ENCODE data around the gene MED12L. TPM values are rescaled to one million over a fixed set of nuclear protein-coding genes. Genes with fewer than 3 reads are reported as not detected.

MED12L gene
- total and polyA plus RNA-seq, 9 of the 15 experiments (the other 6 are each of a cell fraction or from before 2014, with no cell fraction given), result not detected

- no peak for TF ChIP-seq E2F1 (CRISPR knock-in tag; IDR thresholded peaks at IDR 0.05)
- TF ChIP-seq IRF2 (CRISPR knock-in tag; IDR thresholded peaks at IDR 0.05), result no peak
- no peak for TF ChIP-seq PTRF (tag; IDR thresholded peaks at IDR 0.05)
- TF ChIP-seq FOXK1 (CRISPR knock-in tag; IDR thresholded peaks at IDR 0.05; ENCODE audit: borderline replicate concordance), result no peak
- TF ChIP-seq DNMT1 (IDR thresholded peaks at IDR 0.05), result no peak
Observed at GRCh38 chr3:151201051-151201730, 115.7 kb downstream of the MED12L start (continued).

GRCh38 chr3:151203051-151203420 lies 117.6 kb downstream of the MED12L start, which contains the start of gene GPR171:
GPR171 (minus strand) TSS chr3:151203216; CDS start chr3:151199386, 3,830 bp downstream.
- H3K9me3 ChIP-seq (replicated peaks; ENCODE audit: control insufficient read depth, insufficient read depth, low read depth, low read length), result no peaks in the 10 kb centered on the region
- H4K20me1 ChIP-seq (replicated peaks; ENCODE audit: control insufficient read depth, insufficient read depth, low read length), result no peaks in the 10 kb centered on the region
- H3K4me1 ChIP-seq (replicated peaks in 1 of 2; ENCODE audit: control insufficient read depth in 2 of 2, insufficient read depth in 2 of 2, low read length in 2 of 2), result no peaks in the 10 kb centered on the region
- no peak within 1 kb of the TSS for H3K4me3 ChIP-seq
- TF ChIP-seq ZC3H4 (CRISPR knock-in tag; IDR thresholded peaks at IDR 0.05; ENCODE audit: borderline replicate concordance) (no peak), TSHZ1 (CRISPR knock-in tag; IDR thresholded peaks at IDR 0.05) (no peak), BMI1 (IDR thresholded peaks at IDR 0.05; ENCODE audit: low read length) (no peak), TRIM24 (IDR thresholded peaks at IDR 0.05) (no peak), RBM25 (IDR thresholded peaks at IDR 0.05; ENCODE audit: low read depth, low read length, severe bottlenecking) (no peak), ATF3 (IDR thresholded peaks at IDR 0.05) (no peak), ATF3 (CRISPR knock-in tag; conservative IDR thresholded peaks at IDR 0.05) (no peak), E2F6 (IDR thresholded peaks at IDR 0.05; ENCODE audit: borderline replicate concordance in 1 of 2, extremely low read depth in 1 of 2, insufficient read depth in 1 of 2, insufficient read length in 1 of 2, low read depth in 1 of 2, low read length in 1 of 2, poor library complexity in 1 of 2, severe bottlenecking in 1 of 2) (no peak)
- H2AFZ ChIP-seq (ENCODE audit: low read depth, low read length), result no peak within 1 kb of the TSS
- DNase-seq (ENCODE audit: extremely low read depth in 1 of 4, low spot score in 3 of 4), result no peak
- H3K4me2 ChIP-seq (ENCODE audit: insufficient read depth, low read length), result no peak within 1 kb of the TSS
- no peak for ATAC-seq
- H3K9me1 ChIP-seq (ENCODE audit: control insufficient read depth, insufficient read depth, low read length), result no peaks in the 10 kb centered on the region
- BruUV-seq (replicated peaks), result no TSS peak
- ChIA-PET CTCF (ENCODE audit: low intra/inter-chr PET ratio) (no interaction called here), POLR2A (no interaction called here)
- WGBS (ENCODE audit: insufficient coverage, low coverage, missing lambda C conversion rate), result 3% methylated on average over 3 of the region's 3 CpGs
- no peak for FAIRE-seq
- intact Hi-C loops (cut with micrococcal nuclease), result no loop called here
- no peak within 1 kb of the TSS for H3K9ac ChIP-seq (ENCODE audit: insufficient read depth in 1 of 2, low read depth in 2 of 2, low read length in 2 of 2)
- no peaks in the 10 kb centered on the region; a peak in 2 of 5 replicates for H3K27me3 ChIP-seq (ENCODE audit: control insufficient read depth in 2 of 2, insufficient read depth in 2 of 2, low read length in 2 of 2)
- H3K36me3 ChIP-seq (ENCODE audit: control insufficient read depth, insufficient read depth, low read length), result no peaks in the 10 kb centered on the region
- no peaks in the 10 kb centered on the region for H3K79me2 ChIP-seq (ENCODE audit: control insufficient read depth, insufficient read depth, low read length)
- in situ Hi-C loops (cut with MboI), result no loop called here
- no peak within 1 kb of the TSS for H3K27ac ChIP-seq (ENCODE audit: extremely low read depth, low read depth, low read length)

All from K562 (cell line).